NT2/D1 (cell line): ENCODE data around the gene SAE1.

ENCODE experiments used
- YY1 ChIP-seq: IDR thresholded peaks from 2 replicates; pipeline ENCODE4 v1.6.1; 2011; ENCODE audit not compliant: insufficient read length, insufficient read depth
- ZNF274 ChIP-seq: IDR thresholded peaks from 2 replicates; pipeline ENCODE4 v1.6.1; 2011; ENCODE audit warnings: mild to moderate bottlenecking, low read depth, low read length

DNA sequence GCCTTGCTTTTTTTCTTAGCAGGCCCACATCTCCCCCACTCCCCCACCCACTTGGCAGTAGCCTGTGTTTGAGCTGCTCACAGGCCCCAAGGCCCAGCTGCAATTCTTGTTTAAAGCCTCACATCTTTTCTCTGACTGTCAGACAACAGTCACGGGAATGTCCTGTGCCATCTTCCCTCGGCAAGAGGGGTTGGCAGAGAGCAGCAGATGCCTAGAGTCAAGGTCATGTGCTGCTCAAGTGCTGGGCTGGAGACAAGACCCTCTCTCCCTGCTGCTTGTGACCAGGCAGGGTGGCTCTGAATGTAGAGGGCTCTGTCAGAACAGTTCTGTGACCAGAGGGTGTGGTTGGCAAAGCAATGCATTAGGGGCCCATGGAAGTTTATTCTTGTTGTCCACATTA lies 53.0 kb downstream of the SAE1 start:
- TF ChIP-seq YY1 (no peak), ZNF274 (no peak)
